ENCODE results near the gene SLCO4A1.

Gene SLCO4A1

GRCh38 chr20:62700261-62700930 lies 58.1 kb downstream of the SLCO4A1 start:
- no peak for DNase-seq (ENCODE audit: low spot score)

DNA sequence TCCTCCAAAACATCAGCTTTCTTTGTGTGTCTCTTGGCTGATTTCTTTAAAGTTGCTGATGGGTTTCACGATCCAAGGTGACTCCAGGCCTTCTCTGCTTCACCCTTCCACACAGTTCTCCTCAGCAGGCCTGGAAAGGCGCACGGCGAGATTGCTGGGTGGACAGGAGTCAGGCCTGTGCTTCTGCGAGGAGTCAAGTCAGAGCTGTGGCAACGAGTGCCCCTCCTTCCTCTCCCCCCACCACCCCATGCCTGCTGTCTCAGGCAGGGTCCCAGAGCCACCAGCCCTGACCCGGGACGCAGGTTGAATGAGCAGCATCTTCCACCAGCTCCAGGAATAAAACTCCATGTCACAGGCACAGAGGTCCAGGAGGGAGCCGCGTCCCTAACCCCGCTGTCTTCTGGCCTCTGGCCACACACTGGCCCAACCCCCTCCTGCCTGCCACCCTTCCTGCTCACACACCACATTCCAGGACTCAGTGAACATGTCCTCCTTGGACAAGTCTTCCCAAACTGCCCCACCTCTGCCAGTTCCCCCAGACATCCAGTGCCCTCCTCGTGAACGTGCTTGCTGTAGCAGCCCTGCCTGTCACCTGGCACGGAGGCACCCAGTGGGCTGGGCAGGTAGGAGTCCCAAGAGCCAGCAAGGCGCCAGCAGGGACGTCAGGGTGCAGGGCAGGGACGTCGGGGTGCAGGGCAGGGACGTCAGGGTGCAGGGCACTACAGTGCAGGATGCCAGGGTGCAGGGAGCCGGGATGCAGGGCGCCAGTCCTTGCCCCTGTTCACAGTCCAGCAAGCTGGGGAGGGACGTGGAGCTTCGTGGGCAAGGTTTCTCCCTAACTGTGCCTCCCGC lies 59.1 kb downstream of the SLCO4A1 start:
- DNase-seq (ENCODE audit: low spot score): no peak

DNA sequence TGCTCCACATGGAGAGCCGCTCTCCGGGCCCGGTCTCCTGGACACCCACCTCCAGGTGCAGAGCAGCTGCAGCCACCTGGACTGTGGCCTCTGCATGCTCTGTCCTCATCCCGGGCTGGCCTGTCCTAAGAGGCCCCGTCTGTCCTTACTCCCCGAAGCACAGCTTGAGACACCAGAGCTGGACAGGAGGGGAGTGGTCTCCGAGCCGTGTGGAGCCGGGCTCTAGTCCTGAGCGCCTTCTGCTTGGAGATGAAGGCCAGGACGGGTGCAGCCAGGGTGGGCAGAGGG lies 59.7 kb downstream of the SLCO4A1 start:
- DNase-seq (ENCODE audit: low spot score): no peak

DNA sequence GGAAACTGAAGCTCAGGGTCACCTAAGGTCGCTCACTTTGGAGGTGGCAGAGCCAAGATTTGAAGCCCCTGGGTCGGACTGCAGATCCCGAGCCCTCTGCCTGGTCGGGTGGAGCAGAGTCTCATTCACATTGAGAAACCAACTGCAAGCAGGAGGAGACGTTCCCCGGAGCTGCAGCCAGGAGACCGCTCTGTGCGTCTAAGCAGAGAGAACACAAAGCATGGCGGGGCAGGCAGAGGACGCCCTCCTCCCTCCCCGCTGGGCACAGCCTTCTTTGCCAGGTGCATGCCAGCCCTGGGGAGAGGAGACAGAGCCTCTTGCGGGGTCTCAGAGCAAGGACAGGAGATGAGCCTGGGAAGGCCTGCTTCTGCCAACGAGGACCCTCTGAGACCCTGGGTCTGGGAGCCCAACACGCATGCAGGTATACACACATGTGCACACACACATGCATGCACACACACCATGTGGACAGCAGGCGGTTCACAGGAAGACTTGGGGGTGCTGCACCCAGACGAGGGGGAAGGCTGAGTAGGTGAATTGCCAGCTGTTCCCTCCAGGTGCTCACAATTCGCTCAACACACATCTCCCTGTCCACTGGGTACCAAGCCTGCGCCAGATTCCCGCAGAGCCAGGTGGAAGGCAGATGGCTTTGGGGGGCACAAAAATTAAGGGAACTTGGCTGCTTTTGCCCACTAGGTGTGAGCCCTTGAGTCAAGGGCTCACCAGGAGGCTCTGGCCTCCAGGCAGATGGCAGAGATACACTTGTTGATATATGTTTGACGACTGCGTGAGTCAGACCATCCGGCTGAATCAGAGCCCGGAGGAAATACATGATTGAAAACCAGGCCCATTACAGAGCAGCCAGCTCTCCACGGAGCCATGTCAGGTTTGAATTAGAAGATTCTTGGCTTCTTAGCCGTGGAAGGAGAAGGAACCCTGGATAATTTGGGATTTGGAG lies 60.9 kb downstream of the SLCO4A1 start:
- no peak for DNase-seq (ENCODE audit: low spot score)

- no peak for DNase-seq (ENCODE audit: low spot score)
Observed at GRCh38 chr20:62703853-62704228, 61.5 kb downstream of the SLCO4A1 start.

DNA sequence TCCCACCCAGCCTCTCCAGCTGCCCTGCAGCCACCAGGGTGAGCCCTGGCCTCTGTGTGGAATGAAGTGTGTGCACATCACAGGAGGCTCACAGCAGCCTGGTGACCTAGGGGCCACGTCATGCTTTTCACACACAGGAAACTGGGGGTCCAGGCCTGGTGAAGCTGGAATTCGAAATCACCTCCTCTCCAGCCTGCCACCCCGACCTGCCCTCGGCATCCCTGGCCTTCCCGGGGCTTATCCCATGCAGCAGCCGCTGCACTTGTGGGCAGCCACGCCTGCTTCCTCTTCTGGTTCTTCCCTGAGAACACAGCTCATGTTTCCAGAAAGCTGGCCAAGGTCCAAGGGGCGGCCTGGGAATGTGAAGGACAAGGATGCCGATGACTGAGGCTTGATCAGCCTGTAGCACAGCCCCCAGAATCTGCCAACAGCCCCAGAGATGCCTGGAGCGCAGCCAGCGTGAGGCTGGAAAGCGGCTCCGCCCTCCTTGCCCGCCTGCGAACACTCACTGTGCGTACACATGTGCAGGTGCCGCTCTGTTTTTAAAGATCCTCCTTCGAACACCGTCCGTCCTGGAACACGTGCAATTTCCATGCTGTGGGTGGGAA lies 62.1 kb downstream of the SLCO4A1 start:
- DNase-seq (ENCODE audit: low spot score): no peak

GRCh38 chr20:62705627-62706026 lies 63.3 kb downstream of the SLCO4A1 start:
- no peak for DNase-seq (ENCODE audit: low spot score)

- no peak for DNase-seq (ENCODE audit: low spot score)
Observed at GRCh38 chr20:62706344-62706743, 64.0 kb downstream of the SLCO4A1 start.

- DNase-seq (ENCODE audit: low spot score): no peak
Observed at GRCh38 chr20:62706857-62707256, 64.6 kb downstream of the SLCO4A1 start.

- no peak for DNase-seq (ENCODE audit: low spot score)
Observed at GRCh38 chr20:62707276-62707920, 65.1 kb downstream of the SLCO4A1 start.

GRCh38 chr20:62707921-62708521 lies 65.7 kb downstream of the SLCO4A1 start:
- DNase-seq (ENCODE audit: low spot score): peak; percentile 64

DNA sequence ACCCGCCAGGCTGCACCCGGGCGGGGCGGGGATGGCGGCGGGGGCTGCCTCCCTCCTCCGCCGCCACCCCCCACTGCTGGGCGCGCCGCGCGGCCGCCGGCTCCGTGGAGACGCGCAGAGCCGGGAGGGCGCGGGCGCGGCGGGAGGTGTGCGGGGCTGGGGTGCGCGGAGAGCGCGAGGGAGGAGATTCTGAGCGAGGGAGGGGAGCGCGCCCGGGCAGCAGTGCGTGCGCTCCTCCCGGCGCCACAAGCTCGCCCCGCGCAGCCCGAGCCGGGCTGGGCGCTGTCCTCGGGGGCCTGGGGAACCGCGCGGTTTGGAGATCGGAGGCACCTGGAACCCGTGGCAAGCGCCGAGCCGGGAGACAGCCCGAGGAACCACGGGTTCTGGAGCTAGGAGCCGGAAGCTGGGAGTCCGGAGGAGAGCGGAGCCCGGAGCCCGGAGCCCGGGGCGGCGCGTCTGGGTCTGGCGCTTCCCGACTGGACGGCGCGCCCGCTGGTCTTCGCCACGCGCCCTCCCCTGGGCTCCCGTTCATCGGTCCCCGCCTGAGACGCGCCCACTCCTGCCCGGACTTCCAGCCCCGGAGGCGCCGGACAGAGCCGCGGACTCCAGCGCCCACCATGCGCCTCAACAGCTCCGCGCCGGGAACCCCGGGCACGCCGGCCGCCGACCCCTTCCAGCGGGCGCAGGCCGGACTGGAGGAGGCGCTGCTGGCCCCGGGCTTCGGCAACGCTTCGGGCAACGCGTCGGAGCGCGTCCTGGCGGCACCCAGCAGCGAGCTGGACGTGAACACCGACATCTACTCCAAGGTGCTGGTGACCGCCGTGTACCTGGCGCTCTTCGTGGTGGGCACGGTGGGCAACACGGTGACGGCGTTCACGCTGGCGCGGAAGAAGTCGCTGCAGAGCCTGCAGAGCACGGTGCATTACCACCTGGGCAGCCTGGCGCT lies 66.6 kb downstream of the SLCO4A1 start, which contains the start of gene NTSR1:
NTSR1 (plus strand) TSS at position 246 of the 946 bp plus-strand sequence; CDS start at position 618, 372 bp downstream.
- DNase-seq (ENCODE audit: low spot score): no peak

- DNase-seq (ENCODE audit: low spot score): no peak
Observed at GRCh38 chr20:62709537-62709905, 67.2 kb downstream of the SLCO4A1 start.

GRCh38 chr20:62710221-62710885 lies 68.0 kb downstream of the SLCO4A1 start:
- DNase-seq (ENCODE audit: low spot score): no peak

DNA sequence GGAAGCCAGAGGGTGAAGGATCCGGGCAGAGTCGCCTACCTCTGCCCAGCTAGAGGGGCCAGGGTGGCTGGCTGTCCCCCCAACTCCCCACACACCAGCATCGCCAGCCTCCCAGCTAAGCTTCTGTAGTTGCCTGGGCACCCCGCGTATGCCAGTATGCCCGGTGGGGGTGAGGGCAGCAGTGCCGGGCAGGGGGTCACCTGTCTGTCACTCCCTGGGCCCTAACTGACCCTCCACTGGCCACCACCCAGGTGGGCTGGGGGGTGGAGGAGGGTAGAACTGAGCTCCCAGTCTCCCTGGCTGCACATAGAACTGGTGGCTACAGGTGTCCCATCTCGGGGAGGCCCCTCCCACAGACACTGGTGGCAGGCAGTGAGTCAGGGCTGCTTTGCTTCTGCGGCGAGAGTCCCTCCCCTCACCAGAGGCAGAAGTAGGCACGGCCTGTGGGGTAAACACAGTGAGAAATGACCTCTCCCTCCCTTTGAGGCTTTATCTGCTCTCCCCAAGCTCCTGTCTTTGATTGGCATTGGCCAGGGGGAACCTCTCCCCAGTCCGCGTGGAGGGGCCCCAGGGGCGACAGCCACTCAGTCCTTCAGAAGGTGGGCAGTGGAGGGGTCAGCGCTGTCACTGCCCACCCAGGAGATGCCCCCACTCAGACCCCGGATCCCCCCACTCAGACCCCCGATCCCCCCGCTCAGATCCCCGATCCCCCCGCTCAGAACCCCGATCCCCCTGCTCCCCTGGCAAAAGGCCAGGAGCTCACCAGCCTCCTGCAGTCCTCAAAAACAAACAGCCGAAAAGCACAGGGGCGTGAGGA lies 68.8 kb downstream of the SLCO4A1 start:
- no peak for DNase-seq (ENCODE audit: low spot score)

DNA sequence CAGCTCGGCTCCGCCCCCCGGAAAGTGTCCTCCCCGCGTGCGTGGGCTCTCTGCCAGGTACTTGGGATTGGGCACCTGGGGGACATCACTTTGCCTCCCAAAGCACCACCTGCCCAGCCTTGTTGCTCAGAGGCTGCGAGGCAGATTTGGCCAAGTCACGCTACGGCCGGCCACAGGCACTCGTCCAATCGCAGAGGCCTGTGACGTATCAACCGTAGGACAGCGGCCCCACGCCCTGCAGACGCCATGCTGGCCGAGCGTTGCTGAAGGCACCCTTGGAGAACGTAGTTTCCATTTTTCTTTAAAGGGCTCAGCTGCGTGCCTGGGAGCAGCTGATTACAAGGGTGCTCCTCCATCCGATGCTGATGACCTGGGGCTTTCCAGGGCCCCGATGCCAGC lies 69.4 kb downstream of the SLCO4A1 start:
- no peak for DNase-seq (ENCODE audit: low spot score)

GRCh38 chr20:62712606-62713005 lies 70.3 kb downstream of the SLCO4A1 start:
- no peak for DNase-seq (ENCODE audit: low spot score)

DNA sequence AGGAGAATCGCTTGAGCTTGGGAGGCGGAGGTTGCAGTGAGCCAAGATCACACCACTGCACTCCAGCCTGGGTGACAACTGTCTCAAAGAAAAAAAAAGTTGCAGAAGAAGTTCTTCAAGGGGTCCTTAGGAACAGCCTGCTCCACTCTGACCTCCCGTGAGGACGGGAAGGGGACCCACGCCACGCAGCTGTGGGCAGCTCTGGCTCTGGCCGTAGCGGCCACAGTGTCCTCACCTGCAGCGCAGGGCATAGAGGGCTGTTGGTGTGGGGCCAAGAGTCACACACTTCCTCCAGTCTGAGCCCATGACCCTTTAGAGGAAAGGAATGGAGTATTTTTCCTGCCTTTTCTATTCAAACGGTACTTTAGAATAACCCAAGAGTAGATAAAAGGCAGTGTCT lies 71.7 kb downstream of the SLCO4A1 start:
- no peak for DNase-seq (ENCODE audit: low spot score)

GRCh38 chr20:62714799-62715198 lies 72.5 kb downstream of the SLCO4A1 start:
- DNase-seq (ENCODE audit: low spot score): no peak
